GDM1 (cell line): ENCODE data around the gene FAM168B.
"Not testable (repeated sequence)": the region's sequence is repeated elsewhere in the genome, so short reads cannot be mapped to it uniquely, and the experiment has no call there.

Source experiments
- DNase-seq: peaks from one replicate; lab custom pipeline; 2025; lab: John Stamatoyannopoulos, UW

FAM168B gene

GRCh38 chr2:131094463-131095281 lies 1.4 kb upstream of the FAM168B start:
- DNase-seq, result no peak

- DNase-seq, result no peak
Measured at GRCh38 chr2:131093696-131094462, 619 bp upstream of the FAM168B start.

- no peak for DNase-seq
Measured at GRCh38 chr2:131092458-131093005, 728 bp downstream of the FAM168B start.

- DNase-seq, result no peak
Measured at GRCh38 chr2:131085646-131086045, 7.6 kb downstream of the FAM168B start.

- no peak for DNase-seq
Measured at GRCh38 chr2:131081190-131081589, 12.1 kb downstream of the FAM168B start.

GRCh38 chr2:131079931-131080330 lies 13.3 kb downstream of the FAM168B start:
- not testable (repeated sequence) for DNase-seq

- no peak for DNase-seq
Measured at GRCh38 chr2:131077966-131078365, 15.3 kb downstream of the FAM168B start.

GRCh38 chr2:131077182-131077846 lies 15.9 kb downstream of the FAM168B start:
- no peak for DNase-seq

GRCh38 chr2:131076707-131077106 lies 16.6 kb downstream of the FAM168B start:
- no peak for DNase-seq

- DNase-seq, result not testable (repeated sequence)
Measured at GRCh38 chr2:131075578-131075977, 17.7 kb downstream of the FAM168B start.

- DNase-seq, result not testable (repeated sequence)
Measured at GRCh38 chr2:131068172-131068571, 25.1 kb downstream of the FAM168B start.

- no peak for DNase-seq
Measured at GRCh38 chr2:131067465-131068125, 25.7 kb downstream of the FAM168B start.

GRCh38 chr2:131064589-131065512 lies 28.4 kb downstream of the FAM168B start:
- no peak for DNase-seq

- no peak for DNase-seq
Measured at GRCh38 chr2:131063501-131064283, 29.6 kb downstream of the FAM168B start.

- DNase-seq, result no peak
Measured at GRCh38 chr2:131058920-131059319, 34.3 kb downstream of the FAM168B start.

GRCh38 chr2:131058214-131058843 lies 34.9 kb downstream of the FAM168B start:
- no peak for DNase-seq

- DNase-seq, result no peak
Measured at GRCh38 chr2:131056932-131057287, 36.4 kb downstream of the FAM168B start.

GRCh38 chr2:131056204-131056931 lies 36.9 kb downstream of the FAM168B start:
- DNase-seq, result no peak
